Embryonic facial prominence (tissue), 1 donor: ENCODE data around the gene SAMD14.
"Not testable (repeated sequence)": the region's sequence is repeated elsewhere in the genome, so short reads cannot be mapped to it uniquely, and the experiment has no call there.

Source experiments
- DNase-seq: peaks from one replicate; pipeline ENCODE4 v3.0.0-alpha.2; 2016; ENCODE audit errors: extremely low spot score

The SAMD14 gene

DNA sequence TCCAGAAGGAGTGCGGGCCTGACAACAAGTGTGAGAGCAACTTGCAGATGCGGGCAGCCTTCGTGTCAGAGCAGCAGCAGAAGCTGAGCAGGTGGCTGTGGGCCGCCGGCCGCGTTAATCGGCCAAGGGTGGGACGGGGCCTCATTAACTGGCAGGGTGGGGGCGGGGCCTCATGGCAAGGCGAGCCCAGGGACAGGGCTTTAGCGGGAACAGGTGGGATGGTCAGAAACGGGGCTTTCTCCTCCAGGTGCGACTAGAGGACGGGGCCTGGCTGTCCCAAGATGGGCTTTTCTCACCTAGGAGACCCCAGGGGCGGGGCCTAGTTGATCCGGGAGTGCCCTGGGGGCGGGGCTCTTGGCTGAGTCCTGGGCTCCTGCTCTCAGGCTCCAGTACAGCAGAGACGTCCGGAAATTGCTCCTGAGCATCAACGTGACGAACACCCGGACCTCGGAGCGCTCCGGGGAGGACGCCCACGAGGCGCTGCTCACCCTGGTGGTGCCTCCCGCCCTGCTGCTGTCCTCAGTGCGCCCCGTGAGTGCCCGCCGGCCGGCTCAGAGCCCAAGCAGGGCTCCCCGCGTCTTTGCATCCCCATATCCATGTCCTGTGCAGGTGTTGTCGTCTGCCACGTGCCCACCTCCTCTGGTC lies 53.2 kb downstream of the SAMD14 start:
- DNase-seq: no peak

DNA sequence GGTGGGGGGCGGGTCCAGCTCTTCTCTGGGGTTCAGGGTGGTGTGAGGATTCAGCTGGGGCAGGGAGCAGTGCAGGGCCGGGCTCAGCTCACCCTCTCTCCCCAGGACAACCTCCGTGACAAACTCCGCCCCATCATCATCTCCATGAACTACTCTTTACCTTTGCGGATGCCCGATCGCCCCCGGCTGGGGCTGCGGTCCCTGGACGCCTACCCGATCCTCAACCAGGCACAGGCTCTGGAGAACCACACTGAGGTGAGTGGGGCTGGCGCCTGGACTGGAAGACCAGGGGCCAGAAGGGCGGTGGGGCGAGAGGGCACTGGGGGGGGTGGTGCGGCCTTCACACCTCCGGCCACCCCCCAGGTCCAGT lies 53.8 kb downstream of the SAMD14 start:
- DNase-seq: no peak

DNA sequence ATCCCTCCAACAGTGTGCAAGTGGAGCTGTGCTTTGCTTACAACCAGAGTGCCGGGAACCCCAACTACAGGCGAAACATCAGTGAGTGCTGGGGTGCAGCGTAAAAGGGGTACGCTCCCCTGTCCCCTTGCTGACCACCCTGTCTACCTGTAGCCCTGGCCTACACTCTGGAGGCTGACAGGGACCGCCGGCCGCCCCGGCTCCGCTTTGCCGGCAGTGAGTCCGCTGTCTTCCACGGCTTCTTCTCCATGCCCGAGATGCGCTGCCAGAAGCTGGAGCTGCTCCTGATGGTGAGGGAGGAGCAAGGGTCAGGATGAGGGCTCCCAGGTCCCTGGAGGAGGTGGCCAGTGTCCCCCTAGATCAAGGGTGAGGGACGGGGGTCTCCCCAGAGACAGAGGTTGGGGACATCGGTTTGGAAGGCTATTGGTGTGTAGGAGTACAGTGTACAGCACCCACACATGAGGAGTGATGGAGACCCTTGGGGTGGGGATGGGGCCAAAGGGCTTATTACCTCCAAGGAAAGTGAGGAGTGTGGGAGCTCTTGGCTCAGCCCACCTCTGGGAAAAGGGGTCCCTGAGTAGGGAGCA lies 54.4 kb downstream of the SAMD14 start:
- DNase-seq: no peak

DNA sequence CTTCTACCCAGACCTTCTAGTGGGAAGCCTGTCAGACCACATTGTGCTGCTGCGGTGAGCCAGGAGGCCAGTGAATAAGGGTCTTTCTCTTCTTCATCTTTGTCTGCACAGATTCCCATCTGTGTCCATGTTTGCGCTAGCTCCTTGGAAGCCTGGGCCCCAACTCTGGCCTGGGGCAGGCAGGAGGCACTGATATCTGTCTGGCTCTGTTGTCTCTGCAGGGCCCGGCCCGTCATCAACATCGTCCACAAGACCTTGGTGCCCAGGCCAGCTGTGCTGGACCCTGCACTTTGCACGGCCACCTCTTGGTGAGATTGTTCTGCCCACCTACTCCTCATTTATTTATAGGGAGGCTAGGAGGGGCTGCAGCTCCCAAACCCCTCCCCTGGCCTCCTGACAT lies 55.7 kb downstream of the SAMD14 start:
- no peak for DNase-seq

DNA sequence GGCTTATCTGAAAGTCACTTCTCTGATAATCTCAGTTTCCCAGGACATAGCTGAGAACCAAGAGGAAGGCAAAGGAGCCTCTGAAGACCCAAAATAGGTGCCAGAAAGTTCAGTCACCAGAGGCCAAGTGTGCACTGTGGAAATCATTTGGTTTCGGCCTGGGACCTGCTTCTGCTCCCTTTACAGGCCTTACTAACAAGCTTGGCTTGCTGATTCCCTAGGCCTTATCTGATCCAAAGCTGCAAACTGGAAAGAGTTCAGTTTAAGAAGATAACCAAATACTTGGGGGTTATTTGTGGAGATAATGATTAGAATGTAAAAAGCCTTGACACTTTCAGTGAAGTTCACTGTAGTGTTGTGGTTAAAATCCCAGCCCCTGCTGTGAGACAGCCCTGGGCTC lies 57.0 kb downstream of the SAMD14 start:
- DNase-seq: no peak

DNA sequence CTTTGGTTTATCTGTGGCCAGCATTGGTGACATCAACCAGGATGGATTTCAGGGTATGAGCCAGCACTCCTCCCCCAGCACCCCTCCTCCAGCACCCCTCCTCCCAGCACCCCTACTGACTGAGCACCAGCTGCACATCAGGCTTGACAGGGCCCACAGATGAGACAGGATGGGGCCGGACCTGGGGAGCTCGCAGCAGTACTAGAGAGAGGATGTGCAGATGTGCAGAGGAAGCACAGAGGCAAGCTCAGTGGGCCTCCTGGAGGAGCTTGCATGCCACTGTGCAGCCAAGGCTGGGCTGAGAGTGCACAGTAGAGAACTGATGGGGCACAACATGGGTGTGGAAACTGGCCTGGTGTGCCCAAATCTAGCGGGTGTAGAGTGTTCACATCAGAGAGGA lies 57.8 kb downstream of the SAMD14 start:
- no peak for DNase-seq

DNA sequence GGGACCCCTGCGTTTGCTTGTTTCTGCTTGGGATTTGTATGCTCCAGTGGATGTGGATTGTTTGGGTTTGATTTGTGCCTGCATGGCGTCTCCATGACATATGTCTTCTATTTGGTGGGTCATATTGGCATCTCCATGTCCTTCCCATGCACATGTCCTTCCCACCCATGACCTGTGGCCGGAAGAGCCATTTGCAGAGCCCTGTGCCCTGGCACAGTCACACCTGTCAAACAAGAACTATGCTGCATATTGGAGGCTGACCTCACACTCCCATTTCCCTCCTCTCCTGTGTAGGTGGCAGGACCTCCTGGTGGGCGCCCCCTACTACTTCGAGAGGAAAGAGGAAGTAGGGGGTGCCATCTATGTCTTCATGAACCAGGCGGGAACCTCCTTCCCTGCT lies 58.3 kb downstream of the SAMD14 start:
- DNase-seq: no peak

DNA sequence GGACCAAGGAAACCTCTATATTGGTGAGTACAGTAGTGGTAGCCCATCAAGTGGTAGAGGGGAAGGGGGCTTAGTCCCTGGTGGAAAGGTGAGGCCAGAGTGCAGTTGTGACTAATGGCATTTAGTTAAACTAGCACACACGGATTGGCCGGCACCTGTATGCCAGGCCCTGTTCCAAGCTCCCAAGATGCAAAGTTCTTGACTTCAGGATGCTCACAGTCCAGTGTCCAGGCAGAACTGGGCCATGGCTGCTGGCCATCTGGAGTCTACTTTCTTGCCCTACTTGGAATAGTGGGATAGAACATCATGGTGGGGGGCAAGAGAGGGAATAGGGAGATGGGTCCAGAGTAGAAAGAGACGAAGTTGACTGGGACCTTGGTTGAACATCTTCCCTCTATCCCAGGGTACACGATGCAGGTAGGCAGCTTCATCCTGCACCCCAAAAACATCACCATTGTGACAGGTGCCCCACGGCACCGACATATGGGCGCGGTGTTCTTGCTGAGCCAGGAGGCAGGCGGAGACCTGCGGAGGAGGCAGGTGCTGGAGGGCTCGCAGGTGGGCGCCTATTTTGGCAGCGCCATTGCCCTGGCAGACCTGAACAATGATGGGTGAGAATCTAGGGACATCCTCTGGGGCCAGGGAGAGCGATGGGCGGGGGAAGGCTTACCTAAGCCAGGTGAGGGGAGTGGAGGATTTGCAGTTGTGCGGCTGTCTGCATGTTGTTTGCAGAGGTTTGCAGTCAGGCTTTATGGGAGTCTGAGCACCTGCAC lies 58.9 kb downstream of the SAMD14 start:
- DNase-seq: no peak

DNA sequence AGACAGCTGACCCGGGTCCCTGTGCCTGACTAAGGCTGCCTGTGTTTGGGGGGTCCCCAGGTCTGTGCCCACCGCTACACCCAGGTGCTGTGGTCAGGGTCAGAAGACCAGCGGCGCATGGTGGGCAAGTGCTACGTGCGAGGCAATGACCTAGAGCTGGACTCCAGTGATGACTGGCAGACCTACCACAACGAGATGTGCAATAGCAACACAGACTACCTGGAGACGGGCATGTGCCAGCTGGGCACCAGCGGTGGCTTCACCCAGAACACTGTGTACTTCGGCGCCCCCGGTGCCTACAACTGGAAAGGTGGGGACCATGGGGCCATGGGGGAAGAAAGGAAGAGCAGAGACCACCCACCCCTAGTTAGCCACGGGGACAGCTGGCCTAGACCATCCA lies 62.0 kb downstream of the SAMD14 start:
- no peak for DNase-seq

DNA sequence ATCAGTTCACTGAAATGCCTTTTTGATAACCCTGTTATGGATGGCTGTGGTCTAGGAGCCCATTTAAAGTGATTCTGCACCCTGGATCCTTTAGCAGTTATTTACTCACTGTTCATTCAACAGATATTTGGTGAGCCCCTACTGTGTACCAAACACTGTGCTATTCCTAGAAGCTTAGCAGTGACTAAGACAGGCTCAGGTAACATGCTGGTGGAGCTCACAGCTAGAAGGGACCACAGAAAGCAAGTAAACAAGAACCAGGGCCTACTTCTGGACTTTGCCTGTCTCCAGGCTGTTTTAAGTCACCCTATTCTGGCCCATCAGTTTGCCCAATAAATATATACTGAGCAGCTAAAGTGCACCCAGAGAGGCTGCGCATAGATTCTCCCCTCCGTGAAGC lies 63.0 kb downstream of the SAMD14 start:
- no peak for DNase-seq

DNA sequence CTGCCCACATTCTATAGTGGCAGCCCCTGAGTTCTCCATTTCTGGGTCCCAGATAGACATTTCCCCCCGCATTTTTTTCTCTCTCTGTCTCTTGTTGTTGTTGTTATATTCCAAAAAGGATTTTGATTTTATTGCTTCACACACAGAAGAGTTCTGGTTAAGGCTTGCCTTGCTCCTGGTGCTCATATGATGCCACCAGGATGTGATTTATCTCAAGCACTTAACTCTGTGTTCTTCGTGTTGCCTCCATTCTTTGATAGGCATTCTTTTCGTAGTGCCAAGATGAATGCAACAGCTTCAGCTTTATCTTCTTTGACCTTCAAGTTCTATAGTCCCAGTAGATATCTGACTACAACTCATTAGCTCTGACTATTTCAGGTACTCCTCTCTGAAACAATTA lies 64.9 kb downstream of the SAMD14 start:
- no peak for DNase-seq

DNA sequence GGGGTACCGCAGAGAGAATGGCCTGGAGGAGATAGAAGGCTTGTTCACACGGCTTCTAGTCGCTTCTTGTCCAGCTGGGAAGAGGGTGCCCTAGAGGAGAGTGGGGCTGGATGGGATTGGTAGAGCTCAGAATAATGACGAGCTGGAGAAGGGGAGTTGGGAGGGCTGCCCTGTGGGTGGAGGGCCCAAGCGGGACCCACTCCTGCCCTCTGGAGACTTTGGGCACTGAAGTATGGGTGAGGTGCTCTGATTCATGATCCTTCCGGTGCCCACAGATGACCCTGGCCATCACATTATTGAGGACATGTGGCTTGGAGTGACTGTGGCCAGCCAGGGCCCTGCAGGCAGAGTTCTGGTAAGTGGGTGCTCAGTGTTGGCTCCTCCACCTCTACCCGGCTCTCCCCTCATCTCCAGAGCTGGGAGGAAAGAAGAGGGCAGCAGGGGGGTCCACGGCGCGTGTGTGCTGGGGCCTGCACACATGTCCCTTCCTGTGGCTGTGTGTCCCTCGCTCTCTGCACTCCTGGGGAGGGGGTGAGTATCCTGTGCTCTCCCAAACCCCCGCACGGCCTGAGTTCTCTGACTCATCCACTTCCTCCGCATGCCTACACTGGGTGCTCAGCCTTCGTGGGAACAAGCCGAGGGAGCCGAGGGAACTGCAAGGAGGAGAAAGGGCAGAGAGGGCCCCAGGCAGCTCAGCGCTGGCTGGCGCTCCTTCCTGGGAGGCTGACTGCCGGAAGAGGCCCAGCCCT lies 65.5 kb downstream of the SAMD14 start:
- no peak for DNase-seq

DNA sequence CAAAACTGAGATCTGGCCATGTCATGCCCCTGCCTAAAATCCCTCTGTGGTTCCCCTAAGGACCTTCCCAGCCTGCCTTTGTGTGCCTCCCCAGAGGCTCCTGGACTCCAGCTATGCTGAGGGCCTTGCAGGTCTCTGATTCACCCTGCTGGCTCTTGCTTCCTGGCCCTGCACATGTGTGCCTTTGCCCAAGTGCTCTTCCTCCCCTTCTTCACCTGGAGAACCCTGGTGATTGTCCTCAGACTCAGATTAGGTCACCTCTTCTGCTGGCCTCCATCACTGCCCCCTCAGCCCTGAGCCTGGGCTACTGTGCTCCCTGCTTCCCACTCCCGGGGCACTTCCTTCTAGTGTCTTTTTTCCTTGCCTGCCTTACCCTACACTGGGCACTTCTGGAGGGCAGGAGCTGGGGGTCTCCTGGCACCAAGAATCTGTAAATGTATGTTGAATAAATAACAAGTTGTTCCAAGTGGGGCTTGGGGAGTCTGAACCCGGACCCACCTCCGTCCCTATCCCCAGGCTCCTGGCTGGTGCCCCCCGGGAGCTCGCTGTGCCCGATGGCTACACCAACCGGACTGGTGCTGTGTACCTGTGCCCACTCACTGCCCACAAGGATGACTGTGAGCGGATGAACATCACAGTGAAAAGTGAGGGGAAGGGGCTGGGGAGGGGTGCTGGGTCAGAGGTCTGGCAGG lies 66.3 kb downstream of the SAMD14 start:
- DNase-seq: no peak

DNA sequence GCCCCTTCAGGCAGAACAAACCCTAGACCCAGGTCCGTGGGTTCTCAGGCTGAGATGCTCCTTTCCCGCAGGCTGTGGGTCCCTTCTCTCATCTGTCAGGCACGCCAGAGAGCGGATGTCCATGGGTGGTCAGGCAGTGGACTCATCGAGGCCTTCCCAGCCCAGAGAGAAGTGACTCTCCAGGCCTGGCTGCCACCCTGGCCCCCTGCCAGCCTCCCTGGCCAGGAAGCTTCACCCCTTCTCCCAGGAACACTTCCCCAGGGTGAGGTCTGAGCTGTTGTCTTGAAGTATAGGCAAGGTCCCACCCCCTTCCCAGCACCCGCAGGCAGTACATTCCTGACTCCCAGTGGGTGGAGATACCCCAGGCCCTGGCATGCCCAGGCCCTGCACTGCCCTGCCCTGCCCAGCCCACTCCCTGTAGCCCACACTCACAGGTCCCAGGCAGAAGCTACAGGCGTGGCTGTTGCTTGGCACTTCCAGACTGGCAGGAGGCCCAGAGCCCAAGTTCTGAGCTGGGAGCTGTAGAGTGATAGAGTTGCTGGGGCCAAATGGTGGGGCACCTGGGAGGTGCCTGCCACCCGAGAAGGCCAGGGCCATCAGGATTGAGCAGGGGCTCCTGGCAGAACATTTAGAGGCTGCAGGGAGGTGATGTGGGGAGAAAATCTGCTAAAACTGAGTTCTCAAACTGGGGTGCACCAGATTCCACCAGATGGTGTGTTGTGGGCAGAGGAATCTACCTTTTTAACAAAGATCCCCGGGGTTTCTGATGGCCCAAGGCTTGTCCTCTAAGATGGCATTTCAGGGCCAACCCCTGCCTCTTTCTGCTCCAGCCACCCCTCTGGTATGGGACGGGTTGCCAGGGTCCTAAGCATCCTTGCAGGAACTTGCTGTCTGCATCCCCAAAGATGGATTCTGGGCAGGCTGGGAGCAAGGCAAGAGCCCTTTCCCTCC lies 67.4 kb downstream of the SAMD14 start:
- no peak for DNase-seq

DNA sequence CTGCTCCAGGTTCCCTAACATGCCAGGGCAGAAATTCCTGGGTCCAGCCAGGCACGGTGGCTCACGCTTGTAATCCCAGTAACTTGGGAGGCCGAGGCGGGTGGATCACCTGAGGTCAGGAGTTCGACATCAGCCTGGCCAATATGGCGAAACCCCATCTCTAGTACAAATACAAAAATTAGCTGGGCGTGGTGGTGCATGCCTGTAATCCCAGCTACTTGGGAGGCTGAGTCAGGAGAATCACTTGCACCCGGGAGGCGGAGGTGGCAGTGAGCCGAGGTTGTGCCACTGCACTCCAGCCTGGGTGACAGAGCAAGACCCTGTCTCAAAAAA lies 68.3 kb downstream of the SAMD14 start:
- DNase-seq: not testable (repeated sequence)

DNA sequence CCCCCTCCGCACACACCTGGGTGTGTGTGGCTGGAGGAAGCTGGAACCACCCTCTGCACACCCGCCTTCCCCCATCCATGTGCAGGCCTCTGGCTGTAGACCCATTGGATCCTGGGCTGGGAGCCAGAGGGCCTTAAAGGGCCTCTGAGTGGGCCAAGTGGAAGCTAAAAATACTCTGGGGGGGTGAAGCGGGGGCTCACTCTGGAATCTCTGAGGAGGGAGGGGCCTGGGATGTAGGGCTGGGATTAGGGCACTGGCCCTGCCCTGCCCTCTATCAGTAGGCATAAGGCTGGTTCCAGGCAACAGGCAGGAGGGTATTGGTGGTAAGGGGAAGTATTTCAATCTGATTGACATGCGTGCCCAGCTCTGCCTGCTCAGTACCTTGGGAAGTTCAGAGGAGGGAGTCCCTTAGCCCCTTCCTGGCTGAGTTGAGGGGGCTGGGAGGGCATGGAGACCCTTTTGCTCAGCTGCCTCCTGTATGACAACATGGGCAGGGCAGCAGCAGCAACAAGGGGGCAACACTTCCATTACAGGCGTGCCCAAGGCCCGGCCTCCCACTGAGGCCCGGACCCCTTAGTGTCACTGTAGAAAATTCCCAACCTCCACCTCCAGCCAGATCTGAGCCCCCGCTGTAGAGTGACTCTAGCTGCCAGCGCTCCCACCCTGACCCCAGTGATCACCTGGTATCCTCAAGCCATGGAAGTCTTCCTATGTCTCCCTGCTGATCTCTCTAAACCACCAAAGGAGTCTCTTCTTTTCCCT lies 68.8 kb downstream of the SAMD14 start:
- DNase-seq: no peak
